Dedifferentiated amniotic fluid mesenchymal stem cell (primary cell): ENCODE data around the gene SUB1.
"Not testable (repeated sequence)": the region's sequence is repeated elsewhere in the genome, so short reads cannot be mapped to it uniquely, and the experiment has no call there.

Experiments
- DNase-seq: peaks from one replicate; pipeline ENCODE4 v3.0.0-alpha.2; 2016; ENCODE audit errors: extremely low spot score

Gene SUB1

GRCh38 chr5:32565145-32565544, 20.2 kb upstream of the SUB1 start:
- DNase-seq, result no peak

DNA sequence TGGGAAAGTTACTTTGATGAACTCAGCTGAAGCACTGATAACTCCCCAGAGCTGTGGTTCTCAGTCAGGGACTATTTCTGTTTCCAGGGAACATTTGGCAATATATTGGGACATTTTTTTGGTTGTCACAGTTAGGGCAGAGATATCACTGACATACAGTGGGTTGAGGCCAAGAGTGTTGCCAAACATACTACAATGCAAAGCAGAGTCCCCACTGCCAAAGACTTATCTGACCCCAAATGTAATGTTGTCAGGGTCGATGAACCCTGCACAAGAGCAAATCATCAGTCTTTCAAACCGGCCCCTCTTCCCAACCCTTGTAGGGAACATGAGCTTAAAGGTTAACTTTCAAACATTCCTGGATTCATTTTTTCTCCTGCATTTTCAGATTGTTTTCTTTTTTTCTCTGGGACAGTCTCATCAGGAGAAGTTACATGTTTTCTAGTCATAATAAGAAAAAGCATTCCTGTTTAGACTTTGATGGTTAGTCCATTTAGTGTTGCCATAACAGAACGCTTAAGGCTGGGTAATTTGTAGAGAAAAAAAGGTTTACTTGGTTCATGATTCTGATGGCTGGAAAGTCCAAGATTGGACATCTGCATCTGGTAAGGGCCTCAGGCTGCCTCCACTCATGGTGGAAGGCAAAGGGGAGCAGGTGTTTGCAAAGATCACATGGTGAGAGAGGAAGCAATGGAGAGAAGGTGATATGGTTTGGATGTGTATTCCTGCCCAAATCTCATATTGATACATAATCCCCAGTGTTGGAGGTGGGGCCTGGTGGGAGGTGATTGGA, 18.8 kb upstream of the SUB1 start:
- DNase-seq, result no peak

GRCh38 chr5:32571128-32571527, 14.2 kb upstream of the SUB1 start:
- DNase-seq, result peak; percentile 4

- no peak for DNase-seq
Measured at GRCh38 chr5:32572778-32573480, 12.4 kb upstream of the SUB1 start.

DNA sequence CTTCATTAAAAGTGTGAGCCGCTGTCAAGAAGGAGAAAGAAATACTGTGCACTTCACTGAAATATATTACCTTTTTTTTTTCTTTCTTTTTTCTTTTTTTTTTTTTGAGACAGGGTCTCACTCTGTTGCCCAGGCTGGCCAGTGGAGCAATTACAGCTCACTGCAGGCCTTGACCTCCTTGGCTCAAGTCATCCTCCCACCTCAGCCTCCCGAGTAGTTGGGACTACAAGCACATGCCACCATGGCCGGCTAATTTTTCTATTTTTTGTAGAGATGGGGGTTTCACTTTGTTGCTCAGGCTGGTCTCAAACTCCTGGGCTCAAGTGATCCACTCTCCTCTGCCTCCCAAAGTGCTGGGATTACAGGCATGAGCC, 11.9 kb upstream of the SUB1 start:
- DNase-seq, result not testable (repeated sequence)

GRCh38 chr5:32574540-32575175, 10.7 kb upstream of the SUB1 start:
- DNase-seq, result no peak

GRCh38 chr5:32578363-32578762, 7.0 kb upstream of the SUB1 start:
- DNase-seq, result no peak

DNA sequence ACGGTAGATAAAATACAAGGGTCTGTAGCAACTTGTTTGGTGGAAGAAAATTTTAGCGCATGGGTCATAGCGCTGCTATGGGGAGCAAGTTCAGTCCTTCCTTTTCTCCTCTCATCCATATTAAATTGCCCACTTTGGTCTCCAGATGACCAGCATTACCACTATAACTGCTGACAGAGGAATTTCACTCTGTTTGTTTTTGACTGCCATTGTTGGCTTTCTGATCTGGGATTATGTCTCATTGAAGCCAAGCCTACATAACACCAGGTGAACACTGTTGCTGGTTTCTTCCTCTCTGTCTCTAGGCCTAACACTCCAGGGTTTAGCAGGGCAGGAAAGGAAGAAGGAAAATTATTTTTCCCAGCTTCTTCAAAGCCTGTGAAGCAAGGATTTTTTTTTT, 6.6 kb upstream of the SUB1 start:
- DNase-seq, result no peak

- peak; percentile 13 for DNase-seq
Measured at GRCh38 chr5:32581010-32581785, 4.2 kb upstream of the SUB1 start.

- DNase-seq, result peak; percentile 5
Measured at GRCh38 chr5:32583582-32584232, 1.6 kb upstream of the SUB1 start.

- no peak for DNase-seq
Measured at GRCh38 chr5:32584646-32585045, 711 bp upstream of the SUB1 start.

- DNase-seq, result no peak
Measured at GRCh38 chr5:32585122-32585445, 273 bp upstream of the SUB1 start.

GRCh38 chr5:32586276-32586599, 881 bp downstream of the SUB1 start:
- DNase-seq, result no peak

DNA sequence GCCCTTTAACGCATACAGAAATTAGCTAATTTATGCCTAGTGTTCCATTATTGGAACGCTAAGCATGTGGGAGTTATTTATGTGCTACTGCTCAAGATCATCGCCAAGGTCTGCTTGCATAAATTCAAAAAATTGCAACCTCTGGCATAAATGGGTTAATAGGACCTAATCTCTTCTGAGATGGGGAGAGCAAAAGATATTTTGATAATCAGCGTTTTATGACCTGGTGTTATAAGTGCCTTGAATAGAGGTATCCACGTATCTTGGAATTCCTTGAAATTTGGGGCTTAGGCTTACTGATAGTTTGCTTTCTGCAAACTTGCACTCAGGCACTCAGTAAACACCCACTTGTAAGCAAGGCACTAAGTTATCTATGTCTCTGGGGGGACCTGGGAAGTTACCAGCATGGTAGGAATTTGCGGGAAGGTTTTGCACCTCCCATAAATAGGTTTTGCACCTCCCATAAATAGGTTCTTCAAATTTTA, 1.8 kb downstream of the SUB1 start:
- no peak for DNase-seq

- DNase-seq, result no peak
Measured at GRCh38 chr5:32589416-32589815, 4.1 kb downstream of the SUB1 start.

- DNase-seq, result peak; percentile 68
Measured at GRCh38 chr5:32589942-32590869, 4.8 kb downstream of the SUB1 start.

DNA sequence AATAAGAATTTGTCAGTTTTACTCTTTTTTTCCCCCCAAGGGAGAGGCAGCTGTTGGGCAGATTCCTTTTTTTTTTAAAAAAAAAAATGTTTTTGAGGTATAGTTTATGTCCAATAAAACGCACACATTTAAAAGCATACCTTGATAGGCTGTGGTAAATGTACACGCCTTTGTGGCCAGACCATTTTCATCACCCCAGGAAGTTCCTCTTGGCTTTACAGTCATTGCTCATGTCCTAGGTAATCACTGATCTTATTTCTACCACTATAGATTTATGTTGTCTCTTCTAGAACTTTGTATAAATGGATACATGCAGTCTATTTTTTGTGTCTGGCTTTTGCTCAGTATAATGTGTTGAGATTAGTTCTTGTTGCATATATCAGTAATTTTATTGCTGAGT, 9.8 kb downstream of the SUB1 start:
- DNase-seq, result no peak

DNA sequence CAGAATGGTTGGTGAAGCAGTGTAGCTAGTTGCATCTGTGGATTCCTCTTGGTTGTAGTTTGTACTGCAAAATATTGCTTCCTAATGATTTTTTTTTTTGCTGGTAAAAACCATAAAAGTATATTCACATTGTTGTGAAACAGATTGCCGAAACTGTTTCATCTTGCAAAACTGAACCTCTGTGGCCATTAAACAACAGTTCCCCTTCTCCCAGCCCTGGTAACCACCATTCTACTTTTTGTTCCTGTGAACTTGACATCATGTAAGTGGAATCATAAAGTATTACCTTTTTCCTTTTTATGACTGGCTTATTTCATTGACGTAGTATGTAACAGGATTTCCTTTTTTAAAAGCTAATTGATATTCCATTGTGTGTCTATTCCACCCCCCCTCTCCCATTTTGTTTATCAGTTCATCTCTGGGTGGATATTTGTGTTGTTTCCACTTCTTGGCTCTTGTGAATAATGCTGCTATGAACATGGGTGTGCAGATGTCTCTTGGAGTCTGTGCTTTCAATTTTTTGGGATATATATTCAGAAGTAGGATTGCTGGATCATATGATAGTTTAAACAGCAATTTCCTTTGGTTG, 11.8 kb downstream of the SUB1 start:
- DNase-seq, result no peak

GRCh38 chr5:32598260-32598937, 13.0 kb downstream of the SUB1 start:
- no peak for DNase-seq
